H9 (cell line): Measurements from ENCODE around the gene SLC4A9. TPM values are rescaled to one million over a fixed set of nuclear protein-coding genes. Genes with fewer than 3 reads are reported as not detected.

Source experiments
- DNase-seq: peaks from one replicate; pipeline ENCODE4 v3.0.0-alpha.2; 2017
- H2AFZ ChIP-seq: one replicate; pipeline ENCODE4 v1.6.1; 2013; ENCODE audit warnings: mild to moderate bottlenecking, low read length, control low read depth, moderate library complexity
- H2AK5ac ChIP-seq: 2 replicates; pipeline ENCODE4 v1.6.1; 2013; ENCODE audit warnings: low read length, control low read depth, mixed read lengths; ENCODE audit not compliant: insufficient read length
- H2BK120ac ChIP-seq: one replicate; pipeline ENCODE4 v1.6.1; 2013; ENCODE audit warnings: low read depth, mild to moderate bottlenecking, low read length, control low read depth, inconsistent platforms; ENCODE audit not compliant: poor library complexity, severe bottlenecking
- H2BK12ac ChIP-seq: 2 replicates; pipeline ENCODE4 v1.6.1; 2013; ENCODE audit warnings: low read length, control low read depth, mixed read lengths, low read depth; ENCODE audit not compliant: insufficient read length
- H2BK15ac ChIP-seq: 2 replicates; pipeline ENCODE4 v1.6.1; 2013; ENCODE audit warnings: low read depth, low read length, control low read depth
- H2BK20ac ChIP-seq: one replicate; pipeline ENCODE4 v1.6.1; 2013; ENCODE audit warnings: low read depth, mild to moderate bottlenecking, low read length, control low read depth, inconsistent platforms; ENCODE audit not compliant: poor library complexity, severe bottlenecking
- H2BK5ac ChIP-seq: 2 replicates; pipeline ENCODE4 v1.6.1; 2013; ENCODE audit warnings: low read length, control low read depth, mixed read lengths; ENCODE audit not compliant: insufficient read length
- H3K14ac ChIP-seq: 2 replicates; pipeline ENCODE4 v1.6.1; 2013; ENCODE audit warnings: low read length, control low read depth; ENCODE audit not compliant: insufficient read depth
- H3K18ac ChIP-seq: 2 replicates; pipeline ENCODE4 v1.6.1; 2013; ENCODE audit warnings: low read depth, mild to moderate bottlenecking, mixed read lengths, low read length, control low read depth; ENCODE audit not compliant: insufficient read length
- H3K23ac ChIP-seq: 2 replicates; pipeline ENCODE4 v1.6.1; 2013; ENCODE audit warnings: low read length, control low read depth, mixed read lengths, low read depth; ENCODE audit not compliant: insufficient read length
- H3K23me2 ChIP-seq: 2 replicates; pipeline ENCODE4 v1.6.1; 2013; ENCODE audit warnings: low read depth, mild to moderate bottlenecking, mixed read lengths, low read length, control low read depth; ENCODE audit not compliant: insufficient read length, poor library complexity, severe bottlenecking
- H3K27ac ChIP-seq: 2 replicates; pipeline ENCODE4 v1.5.1; 2013; ENCODE audit warnings: low read length, control low read depth, mixed read lengths, low read depth; ENCODE audit not compliant: insufficient read length
- H3K27me3 ChIP-seq: 2 replicates; pipeline ENCODE4 v1.6.1; 2013; ENCODE audit warnings: low read length, control low read depth, inconsistent platforms; ENCODE audit not compliant: insufficient read depth
- H3K4ac ChIP-seq: 2 replicates; pipeline ENCODE4 v1.6.1; 2013; ENCODE audit warnings: low read depth, mild to moderate bottlenecking, control low read depth, inconsistent platforms, low read length, moderate library complexity
- H3K4me1 ChIP-seq: 2 replicates; pipeline ENCODE4 v1.6.1; 2013; ENCODE audit warnings: low read length, control low read depth, inconsistent platforms; ENCODE audit not compliant: insufficient read depth
- H3K4me2 ChIP-seq: 2 replicates; pipeline ENCODE4 v1.6.1; 2013; ENCODE audit warnings: low read length, control low read depth, mixed read lengths; ENCODE audit not compliant: insufficient read length, insufficient read depth
- H3K56ac ChIP-seq: 2 replicates; pipeline ENCODE4 v1.6.1; 2013; ENCODE audit warnings: low read depth, mild to moderate bottlenecking, mixed read lengths, low read length, control low read depth; ENCODE audit not compliant: insufficient read length
- H3K79me1 ChIP-seq: 2 replicates; pipeline ENCODE4 v1.6.1; 2013; ENCODE audit warnings: low read depth, mild to moderate bottlenecking, moderate library complexity, low read length, control low read depth, inconsistent platforms; ENCODE audit not compliant: insufficient read depth, poor library complexity, severe bottlenecking
- H3K79me2 ChIP-seq: 2 replicates; pipeline ENCODE4 v1.6.1; 2013; ENCODE audit warnings: low read length, control low read depth, inconsistent platforms; ENCODE audit not compliant: insufficient read depth
- H3K9ac ChIP-seq: 2 replicates; pipeline ENCODE4 v1.6.1; 2013; ENCODE audit warnings: low read length, control low read depth, mixed read lengths; ENCODE audit not compliant: insufficient read length; ENCODE audit errors: extremely low read depth
- H3K9me3 ChIP-seq: one replicate; pipeline ENCODE4 v1.6.1; 2013; ENCODE audit warnings: low read depth, low read length, inconsistent platforms; ENCODE audit not compliant: control insufficient read depth
- H3T11ph ChIP-seq: one replicate; pipeline ENCODE4 v1.6.1; 2013; ENCODE audit warnings: mild to moderate bottlenecking, low read length, control low read depth, inconsistent platforms
- H4K20me1 ChIP-seq: one replicate; pipeline ENCODE4 v1.6.1; 2013; ENCODE audit not compliant: control insufficient read depth, insufficient read length, insufficient read depth
- H4K5ac ChIP-seq: 2 replicates; pipeline ENCODE4 v1.6.1; 2013; ENCODE audit warnings: low read depth, mild to moderate bottlenecking, mixed read lengths, low read length, control low read depth; ENCODE audit not compliant: insufficient read length
- H4K8ac ChIP-seq: replicated peaks from 2 replicates; pipeline ENCODE4 v1.6.1; 2013; ENCODE audit warnings: low read length, control low read depth, mixed read lengths, low read depth; ENCODE audit not compliant: insufficient read length
- H4K91ac ChIP-seq: 2 replicates; pipeline ENCODE4 v1.6.1; 2013; ENCODE audit warnings: low read depth, mild to moderate bottlenecking, moderate library complexity, mixed read lengths, low read length, control low read depth; ENCODE audit not compliant: insufficient read length
- H3K27ac Mint-ChIP-seq, 3 experiments: 2 replicates in 2 of 3; 3 replicates in 1 of 3; pipeline ENCODE4 v1.8.0; 2020 to 2021; ENCODE audit warnings: mixed read lengths in 3 of 3, mild to moderate bottlenecking in 1 of 3, moderate library complexity in 1 of 3
- H3K27me3 Mint-ChIP-seq: 2 replicates; pipeline ENCODE4 v1.8.0; 2021; ENCODE audit warnings: low read depth, mild to moderate bottlenecking, moderate library complexity, mixed read lengths
- H3K36me3 Mint-ChIP-seq, 3 experiments: 2 replicates in 2 of 3; 3 replicates in 1 of 3; pipeline ENCODE4 v1.8.0; 2020 to 2021; ENCODE audit warnings: low read depth in 3 of 3, mixed read lengths in 3 of 3; ENCODE audit not compliant: insufficient read depth in 1 of 3
- H3K4me1 Mint-ChIP-seq, 2 experiments: 2 replicates each; pipeline ENCODE4 v1.8.0; 2020; ENCODE audit warnings: mixed read lengths in 2 of 2
- H3K4me3 Mint-ChIP-seq, 2 experiments: 2 replicates in 1 of 2; 3 replicates in 1 of 2; pipeline ENCODE4 v1.8.0; 2020 to 2021; ENCODE audit warnings: mild to moderate bottlenecking in 2 of 2, mixed read lengths in 2 of 2, moderate library complexity in 1 of 2
- H3K9me3 Mint-ChIP-seq, 2 experiments: 2 replicates in 1 of 2; 3 replicates in 1 of 2; pipeline ENCODE4 v1.8.0; 2020; ENCODE audit warnings: mild to moderate bottlenecking in 2 of 2, mixed read lengths in 2 of 2, moderate library complexity in 1 of 2
- CTCF ChIP-seq: fragments of 200-600 bp; sonication (generic); conservative IDR thresholded peaks from 3 replicates; pipeline ENCODE4 v1.8.0; 2021; ENCODE audit warnings: antibody characterized with exemption, mild to moderate bottlenecking
- WGBS: extraction: QIAGEN DNeasy Blood & Tissue Kit; methylation state at CpG from one replicate; pipeline ENCODE4 v1.1.7; 2013; ENCODE audit warnings: missing lambda C conversion rate, low lambda C conversion rate, mixed read lengths; ENCODE audit not compliant: insufficient read length; ENCODE audit errors: extremely low coverage; 5-methylcytosine and 5-hydroxymethylcytosine counted together
- total RNA-seq: library from RNA; stranded (reverse); gene quantifications from 2 replicates; pipeline ENCODE4 v1.2.1, GENCODE V29; 2021

Gene SLC4A9
- total RNA-seq, 1 experiment from 2014 or later, result 0.07 TPM

GRCh38 chr5:140311011-140311467 is 49.0 kb upstream of the SLC4A9 start:
- Histone ChIP-seq H4K8ac (no peak overlapping the region), H4K91ac (no peak overlapping the region), H3K27ac (no peak overlapping the region), H3K9me3 (no peaks in the 10 kb centered on the region), H2BK120ac (no peak overlapping the region), H3K4me1 (no peaks in the 10 kb centered on the region; the same call in 1 of the 2 replicates), H3K27me3 (no peaks in the 10 kb centered on the region), H3K23me2 (no peaks in the 10 kb centered on the region), H4K20me1 (no peaks in the 10 kb centered on the region), H3K4ac (no peak overlapping the region), H2BK20ac (no peak overlapping the region), H3T11ph (no peak overlapping the region), H3K79me1 (no peaks in the 10 kb centered on the region), H3K23ac (no peak overlapping the region), H3K56ac (no peak overlapping the region), H3K4me2 (no peak overlapping the region), H3K14ac (no peak overlapping the region), H2BK15ac (no peak overlapping the region), H3K79me2 (no peaks in the 10 kb centered on the region), H2BK5ac (no peak overlapping the region), H2AK5ac (no peak overlapping the region), H3K18ac (no peak overlapping the region), H4K5ac (no peak overlapping the region), H2AFZ (no peak overlapping the region), H2BK12ac (no peak overlapping the region), H3K9ac (no peak overlapping the region)
- DNase-seq, result no peak
- WGBS, result no CpG with 5 or more reads among the region's 5 CpGs
- Mint-ChIP-seq H3K27ac (no peak overlapping the region), H3K27me3 (peaks cover 2% of the 10 kb centered on the region; the same call in 1 of the 2 replicates), H3K36me3 (no peaks in the 10 kb centered on the region), H3K9me3 (no peaks in the 10 kb centered on the region), H3K4me3 (no peak overlapping the region), H3K4me1 (peaks cover 9% of the 10 kb centered on the region in 2 experiments)
- no peak for TF ChIP-seq CTCF
